22Rv1 (cell line): Measurements from ENCODE around the gene RERE.

Source experiments
- CTCF ChIP-seq: fragments of 450-650 bp; IDR thresholded peaks from 2 replicates; pipeline ENCODE4 v1.5.1; 2017; ENCODE audit warnings: mild to moderate bottlenecking
- ZFX ChIP-seq: fragments of 450-650 bp; IDR thresholded peaks from 2 replicates; pipeline ENCODE4 v1.6.1; 2017; ENCODE audit warnings: antibody characterized with exemption, borderline replicate concordance

GRCh38 chr1:8858888-8859706 is 41.7 kb upstream of the RERE start:
- TF ChIP-seq CTCF = peak; percentile 84
- no peak for TF ChIP-seq ZFX
